ENCODE measurements around the gene PRCC. TPM values are rescaled to one million over a fixed set of nuclear protein-coding genes. Genes with fewer than 3 reads are reported as not detected.

PRCC gene
- total and polyA plus RNA-seq, 9 donors, result 22.7 to 75.7 (median 62.1) TPM

DNA sequence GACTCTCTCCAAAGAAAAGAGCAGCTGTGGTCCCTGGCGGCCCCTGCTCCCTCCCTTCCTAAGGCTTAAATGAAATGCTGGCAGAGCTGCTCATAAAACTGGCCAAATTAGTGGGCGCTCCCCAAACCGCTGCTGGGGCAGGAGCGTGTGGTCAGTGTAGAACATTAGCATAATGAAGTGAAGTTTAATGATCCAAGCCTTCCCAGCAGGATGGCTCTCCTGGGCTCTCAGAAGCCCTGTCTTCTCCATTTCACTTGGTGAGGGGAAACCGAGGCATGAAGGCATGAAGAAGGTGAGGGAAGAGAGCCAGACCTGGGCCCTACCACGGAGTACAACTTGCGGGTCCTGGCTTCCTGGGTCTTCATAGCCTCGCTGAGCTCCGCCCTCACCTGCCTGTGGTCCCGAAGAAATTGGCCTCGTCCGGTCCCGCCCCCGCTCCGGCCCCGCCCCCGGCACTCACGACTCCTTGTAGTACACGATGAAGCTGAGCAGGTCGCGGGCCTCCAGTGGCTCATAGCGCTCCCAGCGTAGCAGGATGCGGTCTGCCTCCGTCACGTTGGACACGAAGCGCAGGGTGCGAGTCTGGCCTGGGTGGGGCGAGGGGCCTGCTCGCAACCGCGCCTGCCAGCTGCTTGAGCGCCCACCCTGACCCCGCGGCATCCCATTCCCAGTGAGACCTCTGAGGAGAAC, 81.3 kb downstream of the PRCC start:
- 5% methylated on average over 31 of the region's 36 CpGs for WGBS (ENCODE audit: insufficient coverage)
- DNase-seq, result peak; percentile 44
- Histone ChIP-seq H3K4me3 (ENCODE audit: low read length) (no peak overlapping the region), H3K27me3 (ENCODE audit: control insufficient read depth, insufficient read depth, low read length) (peaks cover 69% of the 10 kb centered on the region), H3K9me3 (replicated peaks; ENCODE audit: control insufficient read depth, low read depth, low read length) (no peaks in the 10 kb centered on the region), H3K4me1 (ENCODE audit: control insufficient read depth, insufficient read depth, low read length) (peaks cover 52% of the 10 kb centered on the region), H3K36me3 (ENCODE audit: control insufficient read depth, insufficient read depth, low read length) (no peaks in the 10 kb centered on the region), H3K27ac (ENCODE audit: low read length) (no peak overlapping the region)

- Histone ChIP-seq H3K36me3 (ENCODE audit: control insufficient read depth, insufficient read depth, low read length) (no peaks in the 10 kb centered on the region), H3K27me3 (ENCODE audit: control insufficient read depth, insufficient read depth, low read length) (peaks cover 63% of the 10 kb centered on the region), H3K27ac (ENCODE audit: low read length) (no peak overlapping the region), H3K9me3 (replicated peaks; ENCODE audit: control insufficient read depth, low read depth, low read length) (no peaks in the 10 kb centered on the region), H3K4me1 (ENCODE audit: control insufficient read depth, insufficient read depth, low read length) (peaks cover 57% of the 10 kb centered on the region), H3K4me3 (ENCODE audit: low read length) (no peak overlapping the region)
- 18% methylated on average over 23 of the region's 23 CpGs for WGBS (ENCODE audit: insufficient coverage)
- no peak for DNase-seq
Observed at GRCh38 chr1:156849151-156849496, 81.8 kb downstream of the PRCC start.

Other genes with a start within 250 kb of the PRCC start
- 5.3 TPM for gene IQGAP3, start 195.0 kb upstream of the PRCC start, total RNA-seq
- gene IQGAP3, start 195.0 kb upstream of the PRCC start, polyA plus RNA-seq (ENCODE audit: insufficient read depth in 1 of 8, insufficient read length in 8 of 8, low replicate concordance in 1 of 8), result 10 to 100 TPM in 2 of 8 donors, 1 to 10 TPM in 6; 5.7 to 11.8 (median 8.7) TPM
- 0.09 TPM for gene TTC24, start 187.8 kb upstream of the PRCC start, total RNA-seq
- gene TTC24, start 187.8 kb upstream of the PRCC start, polyA plus RNA-seq (ENCODE audit: insufficient read depth in 1 of 8, insufficient read length in 8 of 8, low replicate concordance in 1 of 8), result under 1 TPM; 0.05 to 0.61 (median 0.20) TPM
- 36.0 TPM for gene NAXE, start 175.8 kb upstream of the PRCC start, total RNA-seq
- 10 to 100 TPM; 24.9 to 33.9 (median 28.6) TPM for gene NAXE, start 175.8 kb upstream of the PRCC start, polyA plus RNA-seq (ENCODE audit: insufficient read depth in 1 of 8, insufficient read length in 8 of 8, low replicate concordance in 1 of 8)
- 10.6 TPM for gene GPATCH4, start 166.1 kb upstream of the PRCC start, total RNA-seq
- 10 to 100 TPM; 23.7 to 32.9 (median 28.3) TPM for gene GPATCH4, start 166.1 kb upstream of the PRCC start, polyA plus RNA-seq (ENCODE audit: insufficient read depth in 1 of 8, insufficient read length in 8 of 8, low replicate concordance in 1 of 8)
- gene HAPLN2, start 148.1 kb upstream of the PRCC start, total RNA-seq, result 0.44 TPM
- gene HAPLN2, start 148.1 kb upstream of the PRCC start, polyA plus RNA-seq (ENCODE audit: insufficient read depth in 1 of 8, insufficient read length in 8 of 8, low replicate concordance in 1 of 8), result under 1 TPM; 0.11 to 0.75 (median 0.41) TPM
- 0.58 TPM for gene BCAN, start 125.4 kb upstream of the PRCC start, total RNA-seq
- 1 to 10 TPM; 1.7 to 4.8 (median 2.9) TPM for gene BCAN, start 125.4 kb upstream of the PRCC start, polyA plus RNA-seq (ENCODE audit: insufficient read depth in 1 of 8, insufficient read length in 8 of 8, low replicate concordance in 1 of 8)
- 590 TPM for gene NES, start 90.1 kb upstream of the PRCC start, total RNA-seq
- 1,000 to 10,000 TPM in 3 of 8 donors, 100 to 1,000 TPM in 5; 662 to 1,263 (median 888) TPM for gene NES, start 90.1 kb upstream of the PRCC start, polyA plus RNA-seq (ENCODE audit: insufficient read depth in 1 of 8, insufficient read length in 8 of 8, low replicate concordance in 1 of 8)
- gene CRABP2, start 62.0 kb upstream of the PRCC start, total RNA-seq, result 268 TPM
- 100 to 1,000 TPM; 209 to 376 (median 271) TPM for gene CRABP2, start 62.0 kb upstream of the PRCC start, polyA plus RNA-seq (ENCODE audit: insufficient read depth in 1 of 8, insufficient read length in 8 of 8, low replicate concordance in 1 of 8)
- gene METTL25B, start 39.1 kb upstream of the PRCC start, total RNA-seq, result 13.9 TPM
- 10 to 100 TPM; 13.9 to 24.7 (median 18.6) TPM for gene METTL25B, start 39.1 kb upstream of the PRCC start, polyA plus RNA-seq (ENCODE audit: insufficient read depth in 1 of 8, insufficient read length in 8 of 8, low replicate concordance in 1 of 8)
- gene ISG20L2, start 38.8 kb upstream of the PRCC start, total RNA-seq, result 14.0 TPM
- gene ISG20L2, start 38.8 kb upstream of the PRCC start, polyA plus RNA-seq (ENCODE audit: insufficient read depth in 1 of 8, insufficient read length in 8 of 8, low replicate concordance in 1 of 8), result 10 to 100 TPM; 20.7 to 29.4 (median 25.3) TPM
- gene MRPL24, start 26.4 kb upstream of the PRCC start, total RNA-seq, result 65.0 TPM
- 10 to 100 TPM; 64.7 to 74.0 (median 69.1) TPM for gene MRPL24, start 26.4 kb upstream of the PRCC start, polyA plus RNA-seq (ENCODE audit: insufficient read depth in 1 of 8, insufficient read length in 8 of 8, low replicate concordance in 1 of 8)
- gene HDGF, start 15.9 kb upstream of the PRCC start, total RNA-seq, result 123 TPM
- gene HDGF, start 15.9 kb upstream of the PRCC start, polyA plus RNA-seq (ENCODE audit: insufficient read depth in 1 of 8, insufficient read length in 8 of 8, low replicate concordance in 1 of 8), result 100 to 1,000 TPM; 145 to 184 (median 166) TPM
- 0.71 TPM for gene SH2D2A, start 49.3 kb downstream of the PRCC start, total RNA-seq
- 1 to 10 TPM in 4 of 8 donors, under 1 TPM in 4; 0.61 to 1.4 (median 0.98) TPM for gene SH2D2A, start 49.3 kb downstream of the PRCC start, polyA plus RNA-seq (ENCODE audit: insufficient read depth in 1 of 8, insufficient read length in 8 of 8, low replicate concordance in 1 of 8)
- 0.18 TPM for gene INSRR, start 91.6 kb downstream of the PRCC start, total RNA-seq
- gene INSRR, start 91.6 kb downstream of the PRCC start, polyA plus RNA-seq (ENCODE audit: insufficient read depth in 1 of 8, insufficient read length in 8 of 8, low replicate concordance in 1 of 8), result 1 to 10 TPM in 3 of 8 donors, under 1 TPM in 5; 0.40 to 1.2 (median 0.66) TPM
- gene NTRK1, start 93.3 kb downstream of the PRCC start, total RNA-seq, result 0.35 TPM
- 1 to 10 TPM in 3 of 8 donors, under 1 TPM in 5; 0.41 to 1.9 (median 0.91) TPM for gene NTRK1, start 93.3 kb downstream of the PRCC start, polyA plus RNA-seq (ENCODE audit: insufficient read depth in 1 of 8, insufficient read length in 8 of 8, low replicate concordance in 1 of 8)
- 12.2 TPM for gene PEAR1, start 126.2 kb downstream of the PRCC start, total RNA-seq
- gene PEAR1, start 126.2 kb downstream of the PRCC start, polyA plus RNA-seq (ENCODE audit: insufficient read depth in 1 of 8, insufficient read length in 8 of 8, low replicate concordance in 1 of 8), result 10 to 100 TPM; 17.9 to 35.0 (median 28.7) TPM
- gene LRRC71, start 153.1 kb downstream of the PRCC start, total RNA-seq, result 0.53 TPM
- 1 to 10 TPM in 4 of 8 donors, under 1 TPM in 4; 0.39 to 1.5 (median 0.92) TPM for gene LRRC71, start 153.1 kb downstream of the PRCC start, polyA plus RNA-seq (ENCODE audit: insufficient read depth in 1 of 8, insufficient read length in 8 of 8, low replicate concordance in 1 of 8)

All from muscle of leg (tissue), 11 donors.